Heart left ventricle (tissue), 13 donors: ENCODE data around the gene MT1A.

Experiments
- POLR2A ChIP-seq, 2 donors: fragments of 450-650 bp; IDR thresholded peaks; one replicate each; pipeline ENCODE4 v1.6.1; 2017; ENCODE audit warnings: antibody characterized with exemption in 2 of 2, mild to moderate bottlenecking in 2 of 2, moderate library complexity in 2 of 2
- TF ChIP-seq, protein P1 (sequence below), 12 donors: fragments of 200-600 bp; sonication (generic) in 4 of 12; IDR thresholded peaks; one replicate each; pipeline versions ENCODE4 v1.5.0 to v1.8.0; 2018 to 2022; ENCODE audit warnings: antibody characterized with exemption in 12 of 12, mild to moderate bottlenecking in 5 of 12
- donor health status: ischemic (EF 13 %, LVEDD 7.1; RV severe dilation, severe dysfunction).
- donor health status: DM: no; HTN: yes; CAD: no.
- donor health status: DM: no; HTN: no; CAD: no.
- donor health status: ischemic (EF 25% LVEDD 6.9; RV normal size, moderate dysfunction).
- donor health status: ischemic (EF 25% LVEDD 5.7; RV mildly dilated, moderate dysfunction).
- donor health status: ischemic (EF 35%, LVEDD 5.7; RV mildly dilated, moderate dysfunction).
- donor health status: nonischemic (EF 11% LVEDD 7.7; RV severe dilation, severe dysfunction).
- donor health status: DM: yes; HTN: yes; CAD: no.
- donor health status: PGD.
- donor health status: ischemic (EF 29% LVEDD 5.4; RV normal size, mild dysfunction).
- donor health status: nonischemic (EF 23%, LVEDD 6.1; RV moderate dilation, normal function).

DNA sequence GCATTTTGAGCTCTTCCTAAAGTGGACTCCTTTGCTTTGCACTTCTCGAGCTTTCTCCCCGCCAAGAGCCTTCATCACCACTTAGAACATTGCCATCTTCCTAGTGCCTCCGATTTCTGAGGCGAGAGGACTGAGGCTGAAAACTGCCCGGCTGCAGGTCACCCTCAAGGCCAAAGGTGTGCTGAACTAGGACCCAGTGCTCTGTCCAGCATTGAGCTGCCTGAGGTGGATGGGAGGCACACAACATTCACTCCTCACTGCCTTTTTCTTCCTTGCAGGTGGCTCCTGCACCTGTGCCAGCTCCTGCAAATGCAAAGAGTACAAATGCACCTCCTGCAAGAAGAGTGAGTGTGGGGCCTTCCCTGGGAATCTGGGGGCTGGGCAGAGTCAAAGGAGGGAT lies 5.4 kb downstream of the MT1A start:
- TF ChIP-seq, protein P1, sequence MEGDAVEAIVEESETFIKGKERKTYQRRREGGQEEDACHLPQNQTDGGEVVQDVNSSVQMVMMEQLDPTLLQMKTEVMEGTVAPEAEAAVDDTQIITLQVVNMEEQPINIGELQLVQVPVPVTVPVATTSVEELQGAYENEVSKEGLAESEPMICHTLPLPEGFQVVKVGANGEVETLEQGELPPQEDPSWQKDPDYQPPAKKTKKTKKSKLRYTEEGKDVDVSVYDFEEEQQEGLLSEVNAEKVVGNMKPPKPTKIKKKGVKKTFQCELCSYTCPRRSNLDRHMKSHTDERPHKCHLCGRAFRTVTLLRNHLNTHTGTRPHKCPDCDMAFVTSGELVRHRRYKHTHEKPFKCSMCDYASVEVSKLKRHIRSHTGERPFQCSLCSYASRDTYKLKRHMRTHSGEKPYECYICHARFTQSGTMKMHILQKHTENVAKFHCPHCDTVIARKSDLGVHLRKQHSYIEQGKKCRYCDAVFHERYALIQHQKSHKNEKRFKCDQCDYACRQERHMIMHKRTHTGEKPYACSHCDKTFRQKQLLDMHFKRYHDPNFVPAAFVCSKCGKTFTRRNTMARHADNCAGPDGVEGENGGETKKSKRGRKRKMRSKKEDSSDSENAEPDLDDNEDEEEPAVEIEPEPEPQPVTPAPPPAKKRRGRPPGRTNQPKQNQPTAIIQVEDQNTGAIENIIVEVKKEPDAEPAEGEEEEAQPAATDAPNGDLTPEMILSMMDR (IDR thresholded peaks at IDR 0.05): no peak
- TF ChIP-seq POLR2A (IDR thresholded peaks at IDR 0.05): no peak
